ENCODE results near the gene PTPN11. TPM values are rescaled to one million over a fixed set of nuclear protein-coding genes. Genes with fewer than 3 reads are reported as not detected.
"Not testable (repeated sequence)": the region's sequence is repeated elsewhere in the genome, so short reads cannot be mapped to it uniquely, and the experiment has no call there.

Gene PTPN11
- total and polyA plus RNA-seq, 12 donors: 14.4 to 129 (median 72.0) TPM

DNA sequence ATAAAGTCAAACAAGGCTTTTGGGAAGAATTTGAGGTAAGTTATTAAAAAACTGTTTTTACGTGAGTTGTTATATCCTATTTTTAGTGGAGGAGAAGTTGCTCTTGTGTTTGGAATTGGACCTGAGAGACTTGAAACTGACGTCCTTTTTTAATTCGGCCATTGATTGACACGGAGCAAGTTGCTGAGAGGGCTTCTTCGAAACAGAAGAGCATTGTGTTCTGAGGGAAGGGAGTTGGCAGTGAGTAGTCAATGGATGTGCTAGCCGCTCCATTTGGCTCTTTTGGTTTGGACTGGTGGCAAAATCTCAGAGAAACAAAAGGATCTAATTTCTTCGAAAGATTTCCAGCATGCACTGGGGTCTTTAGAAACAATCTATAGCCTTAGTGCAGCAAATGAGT is 37.3 kb downstream of the PTPN11 start:
- H3K9me3 ChIP-seq (replicated peaks in 1 of 3): no peaks in the 10 kb centered on the region
- WGBS, 4 donors: 92 to 94% (median 93%) methylated on average over 7 of the region's 7 CpGs
- no peak overlapping the region for H3K4me3 ChIP-seq
- no peaks in the 10 kb centered on the region for H3K27me3 ChIP-seq
- no peaks in the 10 kb centered on the region for H3K4me1 ChIP-seq (replicated peaks in 1 of 2)
- intact Hi-C loops (cut with DNase I): no loop called here
- peaks cover 0 to 54% of the 10 kb centered on the region in 2 donors for H3K36me3 ChIP-seq (replicated peaks in 1 of 2)
- no peak for DNase-seq
- TF ChIP-seq CTCF (IDR thresholded peaks at IDR 0.05) (no peak), POLR2A (IDR thresholded peaks at IDR 0.05) (no peak)
- H3K27ac ChIP-seq: no peak overlapping the region

DNA sequence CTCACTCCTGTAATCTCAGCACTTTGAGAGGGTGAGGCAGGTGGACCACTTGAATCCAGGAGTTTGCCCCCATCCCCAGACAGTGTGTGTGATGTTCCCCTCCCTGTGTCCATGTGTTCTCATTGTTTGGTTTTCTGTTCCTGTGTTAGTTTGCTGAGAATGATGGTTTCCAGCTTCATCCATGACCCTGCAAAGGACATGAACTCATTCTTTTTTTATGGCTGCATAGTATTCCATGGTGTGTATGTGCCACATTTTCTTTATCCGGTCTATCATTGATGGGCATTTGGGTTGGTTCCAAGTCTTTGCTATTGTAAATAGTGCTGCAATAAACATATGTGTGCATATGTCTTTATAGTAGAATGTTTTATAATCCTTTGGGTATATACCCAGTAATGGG is 38.4 kb downstream of the PTPN11 start:
- H3K4me1 ChIP-seq (replicated peaks in 1 of 2); H3K27me3 ChIP-seq; intact Hi-C loops (cut with DNase I); H3K27ac ChIP-seq; H3K4me3 ChIP-seq; DNase-seq; H3K9me3 ChIP-seq (replicated peaks in 1 of 3): not testable (repeated sequence)
- peaks cover 0 to 54% of the 10 kb centered on the region in 2 donors for H3K36me3 ChIP-seq (replicated peaks in 1 of 2)
- WGBS, 4 donors: 94 to 100% (median 100%) methylated on average over 1 of the region's 1 CpG

GRCh38 chr12:112458330-112458729 is 39.6 kb downstream of the PTPN11 start:
- Histone ChIP-seq H3K27ac (no peak overlapping the region), H3K27me3 (no peaks in the 10 kb centered on the region), H3K36me3 (replicated peaks in 1 of 2) (peaks cover 0 to 51% of the 10 kb centered on the region in 2 donors), H3K9me3 (replicated peaks in 1 of 3) (no peaks in the 10 kb centered on the region), H3K4me1 (replicated peaks in 1 of 2) (no peaks in the 10 kb centered on the region), H3K4me3 (no peak overlapping the region)
- DNase-seq: no peak
- intact Hi-C loops (cut with DNase I): no loop called here
- 94 to 99% (median 98%) methylated on average over 4 of the region's 4 CpGs for WGBS, 4 donors
- TF ChIP-seq CTCF (IDR thresholded peaks at IDR 0.05) (no peak), POLR2A (IDR thresholded peaks at IDR 0.05) (no peak)

- intact Hi-C loops (cut with DNase I): no loop called here
- Histone ChIP-seq H3K27me3 (no peaks in the 10 kb centered on the region), H3K4me1 (replicated peaks in 1 of 2) (no peaks in the 10 kb centered on the region), H3K9me3 (replicated peaks in 1 of 3) (no peaks in the 10 kb centered on the region), H3K36me3 (replicated peaks in 1 of 2) (peaks cover 0 to 47% of the 10 kb centered on the region in 2 donors), H3K4me3 (no peak overlapping the region), H3K27ac (no peak overlapping the region)
- 93 to 97% (median 96%) methylated on average over 5 of the region's 5 CpGs for WGBS, 4 donors
- DNase-seq: no peak
- TF ChIP-seq CTCF (IDR thresholded peaks at IDR 0.05) (no peak), POLR2A (IDR thresholded peaks at IDR 0.05) (no peak)
Measured at GRCh38 chr12:112458751-112459150, 40.0 kb downstream of the PTPN11 start.

DNA sequence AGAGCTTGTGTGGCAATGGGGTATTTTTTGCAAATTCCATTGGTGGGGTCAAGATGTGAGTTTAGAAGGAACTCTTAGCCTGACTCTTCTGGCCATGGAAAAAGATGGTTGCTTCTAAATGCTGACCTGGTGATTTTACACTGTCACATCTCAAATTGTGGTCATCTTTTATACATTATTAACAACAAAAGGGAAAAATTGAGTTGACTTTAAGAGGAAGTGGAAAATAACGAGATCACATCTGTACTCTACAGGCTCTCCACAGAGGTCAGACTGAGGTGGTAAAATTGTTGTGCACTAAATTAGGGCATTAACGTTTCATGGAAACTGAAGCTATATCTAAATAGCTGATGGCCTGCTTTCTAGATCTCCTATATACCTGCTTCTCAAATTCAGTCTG is 44.7 kb downstream of the PTPN11 start:
- H3K4me1 ChIP-seq (replicated peaks in 1 of 2): peaks cover 0 to 4% of the 10 kb centered on the region in 2 donors
- no peak overlapping the region for H3K4me3 ChIP-seq
- intact Hi-C loops (cut with DNase I): no loop called here
- H3K27ac ChIP-seq: no peak overlapping the region
- H3K9me3 ChIP-seq (replicated peaks in 1 of 3): no peaks in the 10 kb centered on the region
- WGBS, 4 donors: 64 to 82% (median 77%) methylated on average over 2 of the region's 2 CpGs
- DNase-seq: no peak
- TF ChIP-seq CTCF (IDR thresholded peaks at IDR 0.05) (no peak), POLR2A (IDR thresholded peaks at IDR 0.05) (no peak)
- no peaks in the 10 kb centered on the region for H3K27me3 ChIP-seq
- peaks cover 0 to under 1% of the 10 kb centered on the region in 2 donors for H3K36me3 ChIP-seq (replicated peaks in 1 of 2)

Measured in adrenal gland (tissue), 12 donors.